NB4 (cell line): ENCODE data around the gene GPR3.
"Not testable (repeated sequence)": the region's sequence is repeated elsewhere in the genome, so short reads cannot be mapped to it uniquely, and the experiment has no call there.

Source experiments
- DNase-seq: peaks from one replicate; pipeline ENCODE4 v3.0.0; 2010; ENCODE audit warnings: low read depth
- H3K4me3 ChIP-seq: one replicate; pipeline ENCODE4 v1.5.1; 2011; ENCODE audit warnings: mild to moderate bottlenecking, low read depth, low read length, moderate library complexity
- CTCF ChIP-seq: IDR thresholded peaks from one replicate; pipeline ENCODE4 v1.5.1; 2012; ENCODE audit warnings: low read depth, low read length
- MAX ChIP-seq: IDR thresholded peaks from 2 replicates; pipeline ENCODE4 v1.6.1; 2011; ENCODE audit warnings: low read depth, low read length
- MYC ChIP-seq: IDR thresholded peaks from 2 replicates; pipeline ENCODE4 v1.6.1; 2011; ENCODE audit warnings: low read depth, low read length
- POLR2A ChIP-seq: IDR thresholded peaks from 2 replicates; pipeline ENCODE4 v1.6.1; 2011; ENCODE audit warnings: mild to moderate bottlenecking; ENCODE audit not compliant: insufficient read length; ENCODE audit errors: extremely low read depth

GPR3 gene

GRCh38 chr1:27383039-27383605 is 9.3 kb upstream of the GPR3 start, which contains the start of gene CD164L2:
Gene CD164L2 (minus strand): TSS chr1:27383333. CDS start chr1:27383239, 94 bp downstream.
- TF ChIP-seq CTCF (no peak), MAX (no peak), MYC (no peak), POLR2A (no peak)
- no peak for DNase-seq

GRCh38 chr1:27383661-27384060 is 8.8 kb upstream of the GPR3 start:
- no peak for DNase-seq
- H3K4me3 ChIP-seq: no peak overlapping the region
- TF ChIP-seq MYC: no peak
- TF ChIP-seq MAX: no peak
- no peak for TF ChIP-seq POLR2A
- no peak for TF ChIP-seq CTCF

More at GRCh38 chr1:27383039-27383605, 9.3 kb upstream of the GPR3 start, which contains the start of gene CD164L2:
- no peak within 1 kb of the TSS for H3K4me3 ChIP-seq

GRCh38 chr1:27384797-27385196 is 7.6 kb upstream of the GPR3 start:
- DNase-seq, H3K4me3 ChIP-seq: not testable (repeated sequence)

GRCh38 chr1:27388337-27389005 is 4.0 kb upstream of the GPR3 start:
- TF ChIP-seq MYC (no peak), CTCF (peak; percentile 90)
- DNase-seq: peak; percentile 65
- H3K4me3 ChIP-seq: no peak overlapping the region

GRCh38 chr1:27391511-27392095 is 819 bp upstream of the GPR3 start:
- H3K4me3 ChIP-seq: no peak overlapping the region
- no peak for DNase-seq
- TF ChIP-seq MAX: no peak
- TF ChIP-seq MYC: no peak
- TF ChIP-seq POLR2A: no peak
- TF ChIP-seq CTCF: no peak

GRCh38 chr1:27392778-27393635 is 585 bp downstream of the GPR3 start:
- TF ChIP-seq CTCF (peak; percentile 33), POLR2A (no peak)
- peak overlapping the region; percentile 73 for H3K4me3 ChIP-seq
- DNase-seq: peak; percentile 32
